AG20443 (cell line): Measurements from ENCODE around the gene APOC4.
A peak's percentile ranks its signal among the peaks of the same experiment; 100 is the strongest.
"Not testable (repeated sequence)": the region's sequence is repeated elsewhere in the genome, so short reads cannot be mapped to it uniquely, and the experiment has no call there.

Source experiments
- DNase-seq: peaks from one replicate; pipeline ENCODE4 v3.0.0; 2012; ENCODE audit warnings: low spot score, mixed read lengths

The APOC4 gene

GRCh38 chr19:44942067-44942571 is at the start of gene APOC4:
TSS of gene APOC4 (plus strand) at chr19:44942237. CDS start at chr19:44942278, 41 bp downstream.
- DNase-seq = no peak

GRCh38 chr19:44892932-44893331 is 49.1 kb upstream of the APOC4 start:
- no peak for DNase-seq

- no peak for DNase-seq
Measured at GRCh38 chr19:44893332-44894051, 48.5 kb upstream of the APOC4 start.

- DNase-seq = no peak
Measured at GRCh38 chr19:44894052-44894400, 48.0 kb upstream of the APOC4 start.

- no peak for DNase-seq
Measured at GRCh38 chr19:44894946-44895345, 47.1 kb upstream of the APOC4 start.

- DNase-seq = no peak
Measured at GRCh38 chr19:44897835-44898234, 44.2 kb upstream of the APOC4 start.

GRCh38 chr19:44900328-44901244 is 41.5 kb upstream of the APOC4 start:
- DNase-seq = no peak

GRCh38 chr19:44903216-44903601 is 38.8 kb upstream of the APOC4 start:
- no peak for DNase-seq

- DNase-seq = peak; percentile 84
Measured at GRCh38 chr19:44903602-44904425, 38.2 kb upstream of the APOC4 start.

GRCh38 chr19:44904426-44904994 is 37.5 kb upstream of the APOC4 start:
- DNase-seq = no peak

GRCh38 chr19:44905437-44906160 is 36.4 kb upstream of the APOC4 start, which contains the start of gene APOE:
TSS of gene APOE (plus strand) at chr19:44905796. CDS start at chr19:44906625, 829 bp downstream.
- DNase-seq = no peak

- no peak for DNase-seq
Measured at GRCh38 chr19:44907613-44908012, 34.4 kb upstream of the APOC4 start.

GRCh38 chr19:44908074-44908835 is 33.8 kb upstream of the APOC4 start:
- DNase-seq = no peak

- no peak for DNase-seq
Measured at GRCh38 chr19:44908836-44909261, 33.2 kb upstream of the APOC4 start.

GRCh38 chr19:44909775-44910174 is 32.3 kb upstream of the APOC4 start:
- no peak for DNase-seq

GRCh38 chr19:44911896-44912295 is 30.1 kb upstream of the APOC4 start:
- DNase-seq = not testable (repeated sequence)

- no peak for DNase-seq
Measured at GRCh38 chr19:44912854-44913253, 29.2 kb upstream of the APOC4 start.

GRCh38 chr19:44913512-44914432 is 28.3 kb upstream of the APOC4 start:
- not testable (repeated sequence) for DNase-seq
